CD4-positive, alpha-beta T cell (primary cell): ENCODE measurements around the gene ROBO4. TPM values are rescaled to one million over a fixed set of nuclear protein-coding genes. Genes with fewer than 3 reads are reported as not detected.

ENCODE experiments used
- ATAC-seq: fragments of 200-7000 bp; cut with Tn5 transposase; one replicate; pipeline ENCODE4 v1.10.0; 2022; ENCODE audit warnings: mild to moderate bottlenecking; ENCODE audit not compliant: poor library complexity
- CTCF ChIA-PET: fragments of 350-600 bp; sonication (Branson Sonifier 250); formaldehyde crosslinking; loops from one replicate; lab custom pipeline; 2021; ENCODE audit warnings: antibody characterized with exemption, inconsistent platforms; lab: Charles Lee
- POLR2A ChIA-PET: fragments of 350-600 bp; sonication (Branson Sonifier 250); formaldehyde crosslinking; loops from one replicate; lab custom pipeline; 2021; ENCODE audit warnings: antibody characterized with exemption, inconsistent platforms; lab: Charles Lee
- DNase-seq, 14 experiments: peaks; one replicate each; pipeline ENCODE4 v3.0.0-alpha.2; 2013 to 2020; ENCODE audit warnings: mixed read lengths in 2 of 14
- H3K27ac ChIP-seq, 2 donors: one replicate each; pipeline versions ENCODE4 v1.5.1 to v1.7.0; 2013; ENCODE audit warnings: low read length in 2 of 2, low read depth in 1 of 2, mild to moderate bottlenecking in 1 of 2
- H3K27me3 ChIP-seq, 2 experiments: 1 replicate in 1 of 2; 2 replicates in 1 of 2; pipeline versions ENCODE4 v1.6.1 to v1.7.0; 2013; ENCODE audit warnings: low read length in 2 of 2, control low read depth in 1 of 2, mild to moderate bottlenecking in 1 of 2, moderate library complexity in 1 of 2; ENCODE audit not compliant: insufficient read depth in 2 of 2, control insufficient read depth in 1 of 2
- H3K36me3 ChIP-seq: one replicate; pipeline ENCODE4 v1.6.1; 2013; ENCODE audit warnings: low read length, control low read depth; ENCODE audit not compliant: insufficient read depth
- H3K4me1 ChIP-seq: one replicate; pipeline ENCODE4 v1.6.1; 2013; ENCODE audit warnings: low read length, control low read depth; ENCODE audit not compliant: insufficient read depth
- H3K4me3 ChIP-seq: one replicate; pipeline ENCODE4 v1.5.1; 2013; ENCODE audit warnings: mild to moderate bottlenecking, low read length, moderate library complexity
- H3K9me3 ChIP-seq, 2 experiments: 1 replicate in 1 of 2; 2 replicates in 1 of 2; pipeline versions ENCODE4 v1.6.1 to v1.7.0; 2013; ENCODE audit warnings: low read length in 2 of 2, mild to moderate bottlenecking in 2 of 2, control low read depth in 1 of 2, moderate library complexity in 1 of 2; ENCODE audit not compliant: control insufficient read depth in 1 of 2, insufficient read depth in 1 of 2
- H3K27ac Mint-ChIP-seq: one replicate; pipeline ENCODE4 v1.8.0; 2020; ENCODE audit warnings: mixed read lengths
- H3K27me3 Mint-ChIP-seq: one replicate; pipeline ENCODE4 v1.8.0; 2021; ENCODE audit warnings: mixed read lengths
- H3K36me3 Mint-ChIP-seq: one replicate; pipeline ENCODE4 v1.8.0; 2021; ENCODE audit warnings: low read depth, mixed read lengths
- H3K4me1 Mint-ChIP-seq: one replicate; pipeline ENCODE4 v1.8.0; 2021; ENCODE audit warnings: low read depth, mixed read lengths
- H3K4me3 Mint-ChIP-seq: one replicate; pipeline ENCODE4 v1.8.0; 2020; ENCODE audit warnings: mild to moderate bottlenecking, mixed read lengths
- H3K9me3 Mint-ChIP-seq: one replicate; pipeline ENCODE4 v1.8.0; 2020; ENCODE audit warnings: mixed read lengths
- CTCF ChIP-seq: fragments of 200-600 bp; IDR thresholded peaks from one replicate; pipeline ENCODE4 v1.8.0; 2022; ENCODE audit warnings: antibody characterized with exemption, mild to moderate bottlenecking
- intact Hi-C, 2 experiments: fragments of 100-400 bp; cut with DNase I in 1 of 2; cut with micrococcal nuclease in 1 of 2; formaldehyde crosslinking; loops; one replicate each; pipeline versions ENCODE4 v1.15.1 to v1.9.0; 2023 to 2025; cut with DNase I, micrococcal nuclease
- total RNA-seq, 174 experiments: library from RNA in 2 of 174; stranded (reverse) in 2 of 174; gene quantifications; one replicate each; pipeline ENCODE4 v1.2.3 and lab custom pipeline; 2021 to 2026

ROBO4 gene
- total RNA-seq, 2 experiments from 2014 or later, result not detected

GRCh38 chr11:124942466-124943253, 45.0 kb upstream of the ROBO4 start:
- Histone ChIP-seq H3K9me3 (no peaks in the 10 kb centered on the region), H3K27ac (no peak overlapping the region), H3K27me3 (no peaks in the 10 kb centered on the region), H3K4me1 (peaks cover 9% of the 10 kb centered on the region), H3K36me3 (no peaks in the 10 kb centered on the region), H3K4me3 (no peak overlapping the region)
- no peaks in the 10 kb centered on the region for H3K9me3 Mint-ChIP-seq
- ChIA-PET CTCF (no interaction called here), POLR2A (interaction anchor here (1.7 to 1.9 kb wide), 2 partner anchors 11 kb away, joined by 8 read pairs; partner anchors contain the start of gene CCDC15)
- H3K27me3 Mint-ChIP-seq, result no peaks in the 10 kb centered on the region
- DNase-seq (no peak), ATAC-seq (no peak)
- no peak overlapping the region for H3K4me3 Mint-ChIP-seq
- peaks cover 23% of the 10 kb centered on the region for H3K4me1 Mint-ChIP-seq
- H3K27ac Mint-ChIP-seq, result no peak overlapping the region
- no peak for TF ChIP-seq CTCF
- intact Hi-C loops, result loop anchor here in 1 of 2 experiments (5.0 kb wide), 1 partner anchor 60 kb away; no protein-coding TSS in a partner anchor
- H3K36me3 Mint-ChIP-seq, result no peaks in the 10 kb centered on the region

- H3K36me3 Mint-ChIP-seq, result no peaks in the 10 kb centered on the region
- DNase-seq (no peak), ATAC-seq (no peak)
- Histone ChIP-seq H3K27ac (no peak overlapping the region), H3K4me3 (no peak overlapping the region), H3K4me1 (peaks cover 9% of the 10 kb centered on the region), H3K9me3 (no peaks in the 10 kb centered on the region), H3K36me3 (no peaks in the 10 kb centered on the region), H3K27me3 (no peaks in the 10 kb centered on the region)
- peaks cover 23% of the 10 kb centered on the region for H3K4me1 Mint-ChIP-seq
- ChIA-PET POLR2A (interaction anchor here (1.9 kb wide), 1 partner anchor 12 kb away, joined by 8 read pairs; the partner anchor contains the start of gene CCDC15), CTCF (no interaction called here)
- no peak overlapping the region for H3K27ac Mint-ChIP-seq
- no peak for TF ChIP-seq CTCF
- H3K9me3 Mint-ChIP-seq, result no peaks in the 10 kb centered on the region
- H3K27me3 Mint-ChIP-seq, result no peaks in the 10 kb centered on the region
- H3K4me3 Mint-ChIP-seq, result no peak overlapping the region
- intact Hi-C loops, result loop anchor here in 1 of 2 experiments (5.0 kb wide), 1 partner anchor 59 kb away; no protein-coding TSS in a partner anchor
Measured at GRCh38 chr11:124941703-124942102, 44.0 kb upstream of the ROBO4 start.

GRCh38 chr11:124938970-124939369, 41.3 kb upstream of the ROBO4 start:
- ATAC-seq (no peak), DNase-seq (no peak)
- Histone ChIP-seq H3K4me1 (peaks cover 7% of the 10 kb centered on the region), H3K4me3 (no peak overlapping the region), H3K27ac (no peak overlapping the region), H3K9me3 (no peaks in the 10 kb centered on the region), H3K27me3 (no peaks in the 10 kb centered on the region), H3K36me3 (no peaks in the 10 kb centered on the region)
- Mint-ChIP-seq H3K4me1 (peaks cover 15% of the 10 kb centered on the region), H3K36me3 (no peaks in the 10 kb centered on the region), H3K9me3 (no peaks in the 10 kb centered on the region), H3K27me3 (no peaks in the 10 kb centered on the region), H3K4me3 (no peak overlapping the region), H3K27ac (no peak overlapping the region)
- intact Hi-C loops, result no loop called here
- POLR2A ChIA-PET, result no interaction called here
- CTCF ChIA-PET, result no interaction called here
- TF ChIP-seq CTCF, result no peak
